IMR-90 (cell line): ENCODE results near the gene PRR19. TPM values are rescaled to one million over a fixed set of nuclear protein-coding genes. Genes with fewer than 3 reads are reported as not detected.

Experiments used
- ATAC-seq: fragments of 200-7000 bp; cut with Tn5 transposase; 2 replicates; pipeline ENCODE4 v1.9.1; 2020; ENCODE audit warnings: low read depth, mild to moderate bottlenecking, moderate library complexity
- BruUV-seq: library from RNA; stranded (reverse); fragments of 400-500 nt; replicated peaks from 2 replicates; lab custom pipeline; 2021; lab: Mats Ljungman, UMichigan
- CTCF ChIA-PET: fragments of 300-600 bp; formaldehyde crosslinking; extraction: SDS; loops from one replicate; lab custom pipeline; 2021; ENCODE audit warnings: antibody characterized with exemption; lab: Yijun Ruan, JAX
- POLR2A ChIA-PET: fragments of 300-600 bp; sonication (Branson Sonifier 250); formaldehyde crosslinking; loops from one replicate; lab custom pipeline; 2022; ENCODE audit warnings: antibody characterized with exemption; ENCODE audit not compliant: unreplicated experiment; lab: Charles Lee
- DNase-seq: peaks from one replicate; pipeline ENCODE4 v3.0.0; 2013
- H2AFZ ChIP-seq: replicated peaks from 2 replicates; pipeline ENCODE3; 2013; ENCODE audit warnings: low read length, mild to moderate bottlenecking; ENCODE audit not compliant: poor library complexity
- H2AK5ac ChIP-seq: 2 replicates; pipeline ENCODE4 v1.6.1; 2013; ENCODE audit warnings: low read depth, low read length, inconsistent platforms
- H2AK9ac ChIP-seq: replicated peaks from 2 replicates; pipeline ENCODE3; 2013; ENCODE audit warnings: mild to moderate bottlenecking, low read depth, low read length, moderate library complexity; ENCODE audit not compliant: poor library complexity
- H2BK120ac ChIP-seq: 2 replicates; pipeline ENCODE4 v1.6.1; 2013; ENCODE audit warnings: low read depth, low read length, inconsistent platforms
- H2BK15ac ChIP-seq: 3 replicates; pipeline ENCODE4 v1.6.1; 2013; ENCODE audit warnings: low read depth, low read length, inconsistent platforms
- H2BK20ac ChIP-seq: 2 replicates; pipeline ENCODE4 v1.6.1; 2013; ENCODE audit warnings: low read depth, mild to moderate bottlenecking, inconsistent platforms, low read length, moderate library complexity
- H2BK5ac ChIP-seq: 2 replicates; pipeline ENCODE4 v1.6.1; 2013; ENCODE audit warnings: mild to moderate bottlenecking, low read depth, low read length, inconsistent platforms; ENCODE audit not compliant: poor library complexity, severe bottlenecking
- H3K14ac ChIP-seq: replicated peaks from 2 replicates; pipeline ENCODE4 v1.6.1; 2013; ENCODE audit warnings: low read depth, low read length, inconsistent platforms
- H3K18ac ChIP-seq: 2 replicates; pipeline ENCODE4 v1.6.1; 2013; ENCODE audit warnings: low read depth, low read length, control low read depth
- H3K23ac ChIP-seq: 2 replicates; pipeline ENCODE4 v1.6.1; 2013; ENCODE audit warnings: low read depth, low read length, inconsistent platforms
- H3K27ac ChIP-seq: 2 replicates; pipeline ENCODE4 v1.5.1; 2013; ENCODE audit warnings: mild to moderate bottlenecking, control low read depth, low read length; ENCODE audit not compliant: insufficient read depth
- H3K27me3 ChIP-seq: 2 replicates; pipeline ENCODE4 v1.6.1; 2013; ENCODE audit warnings: low read length; ENCODE audit not compliant: control insufficient read depth, insufficient read depth
- H3K36me3 ChIP-seq: 2 replicates; pipeline ENCODE4 v1.6.1; 2013; ENCODE audit warnings: low read length, mixed read lengths; ENCODE audit not compliant: control insufficient read depth, insufficient read depth
- H3K4ac ChIP-seq: 2 replicates; pipeline ENCODE4 v1.6.1; 2013; ENCODE audit warnings: low read depth, low read length, inconsistent platforms
- H3K4me1 ChIP-seq: 2 replicates; pipeline ENCODE4 v1.6.1; 2013; ENCODE audit warnings: low read length, mixed read lengths; ENCODE audit not compliant: control insufficient read depth, insufficient read depth
- H3K4me2 ChIP-seq: 2 replicates; pipeline ENCODE4 v1.6.1; 2013; ENCODE audit warnings: low read depth, mild to moderate bottlenecking, control low read depth, low read length, moderate library complexity
- H3K4me3 ChIP-seq: 2 replicates; pipeline ENCODE4 v1.5.1; 2013; ENCODE audit warnings: low read depth, mild to moderate bottlenecking, control low read depth, low read length, moderate library complexity; ENCODE audit not compliant: insufficient read depth
- H3K56ac ChIP-seq: 2 replicates; pipeline ENCODE4 v1.6.1; 2013; ENCODE audit warnings: low read length, inconsistent platforms; ENCODE audit not compliant: insufficient read depth; ENCODE audit errors: extremely low read depth
- H3K79me1 ChIP-seq, 2 experiments: 2 replicates each; pipeline ENCODE4 v1.6.1; 2013; ENCODE audit warnings: low read length in 2 of 2, inconsistent platforms in 1 of 2, low read depth in 1 of 2
- H3K9ac ChIP-seq: 2 replicates; pipeline ENCODE4 v1.6.1; 2013; ENCODE audit warnings: low read depth, low read length, control low read depth
- H3K9me1 ChIP-seq: 2 replicates; pipeline ENCODE4 v1.6.1; 2013; ENCODE audit warnings: low read length, inconsistent platforms; ENCODE audit not compliant: insufficient read depth
- H3K9me3 ChIP-seq: 2 replicates; pipeline ENCODE4 v1.6.1; 2013; ENCODE audit warnings: low read length; ENCODE audit not compliant: control insufficient read depth, insufficient read depth
- H4K20me1 ChIP-seq: 2 replicates; pipeline ENCODE4 v1.6.1; 2013; ENCODE audit warnings: low read length, inconsistent platforms; ENCODE audit not compliant: insufficient read depth
- H4K5ac ChIP-seq: 2 replicates; pipeline ENCODE4 v1.6.1; 2013; ENCODE audit warnings: mild to moderate bottlenecking, low read depth, low read length, control low read depth
- H4K8ac ChIP-seq, 2 experiments: 2 replicates each; pipeline ENCODE4 v1.6.1; 2013; ENCODE audit warnings: low read depth in 2 of 2, low read length in 2 of 2, control low read depth in 1 of 2, inconsistent platforms in 1 of 2
- H4K91ac ChIP-seq: 2 replicates; pipeline ENCODE4 v1.6.1; 2013; ENCODE audit warnings: low read depth, low read length, inconsistent platforms; ENCODE audit not compliant: insufficient read depth
- BHLHE40 ChIP-seq: fragments of 150-350 bp; IDR thresholded peaks from 2 replicates; pipeline ENCODE4 v1.6.1; 2016; ENCODE audit warnings: mild to moderate bottlenecking, low read depth, low read length
- CEBPB ChIP-seq: IDR thresholded peaks from 2 replicates; pipeline ENCODE4 v1.6.1; 2012; ENCODE audit warnings: low read depth, low read length, improper control_type of control experiment
- CHD1 ChIP-seq: IDR thresholded peaks from 2 replicates; pipeline ENCODE4 v1.6.1; 2012; ENCODE audit warnings: low read depth, low read length, improper control_type of control experiment
- CTCF ChIP-seq: conservative IDR thresholded peaks from 2 replicates; pipeline ENCODE4 v1.5.1; 2012; ENCODE audit warnings: mild to moderate bottlenecking, low read depth, low read length, improper control_type of control experiment
- ELK1 ChIP-seq: fragments of 150-350 bp; IDR thresholded peaks from 2 replicates; pipeline ENCODE4 v1.6.1; 2016; ENCODE audit warnings: low read depth, mild to moderate bottlenecking, low read length, moderate library complexity, borderline replicate concordance
- FOS ChIP-seq: fragments of 150-350 bp; IDR thresholded peaks from 2 replicates; pipeline ENCODE4 v1.6.1; 2016; ENCODE audit warnings: low read depth, low read length
- MAFK ChIP-seq: IDR thresholded peaks from 2 replicates; pipeline ENCODE4 v1.6.1; 2012; ENCODE audit warnings: low read depth, low read length, improper control_type of control experiment
- MAZ ChIP-seq: IDR thresholded peaks from 2 replicates; pipeline ENCODE4 v1.6.1; 2012; ENCODE audit warnings: low read depth, mild to moderate bottlenecking, low read length, improper control_type of control experiment, moderate library complexity, borderline replicate concordance
- MXI1 ChIP-seq: IDR thresholded peaks from 2 replicates; pipeline ENCODE4 v1.6.1; 2012; ENCODE audit warnings: low read depth, mild to moderate bottlenecking, low read length, moderate library complexity, borderline replicate concordance
- NFE2L2 ChIP-seq: fragments of 150-350 bp; IDR thresholded peaks from 2 replicates; pipeline ENCODE4 v1.6.1; 2016; ENCODE audit warnings: low read depth, mild to moderate bottlenecking, low read length
- RCOR1 ChIP-seq: IDR thresholded peaks from 2 replicates; pipeline ENCODE4 v1.6.1; 2012; ENCODE audit warnings: mild to moderate bottlenecking, low read length, improper control_type of control experiment; ENCODE audit not compliant: insufficient replicate concordance
- RFX5 ChIP-seq: IDR thresholded peaks from 2 replicates; pipeline ENCODE4 v1.8.0; 2012; ENCODE audit warnings: low read depth, mild to moderate bottlenecking, low read length, moderate library complexity
- SMC3 ChIP-seq: fragments of 150-350 bp; IDR thresholded peaks from 2 replicates; pipeline ENCODE4 v1.6.1; 2016; ENCODE audit warnings: low read depth, mild to moderate bottlenecking, antibody characterized with exemption, low read length, moderate library complexity
- USF2 ChIP-seq: fragments of 150-350 bp; IDR thresholded peaks from 2 replicates; pipeline ENCODE4 v1.6.1; 2017; ENCODE audit warnings: mild to moderate bottlenecking, antibody characterized with exemption, low read length, low read depth
- WGBS, 2 experiments: methylation state at CpG; one replicate each; pipeline versions ENCODE4 v1.1.5 to v1.1.7; 2013; ENCODE audit warnings: missing lambda C conversion rate in 2 of 2; ENCODE audit not compliant: insufficient read length in 1 of 2; ENCODE audit errors: extremely low coverage in 2 of 2; 5-methylcytosine and 5-hydroxymethylcytosine counted together
- dilution Hi-C: fragments of 300-500 bp; cut with HindIII; formaldehyde crosslinking; loops from one replicate; pipeline ENCODE4 v1.14.3; 2018; ENCODE audit warnings: low sequenced_read_pairs; ENCODE audit not compliant: unreplicated experiment
- in situ Hi-C: fragments of 300-500 bp; cut with MboI; formaldehyde crosslinking; loops from 3 replicates; pipeline ENCODE4 v1.14.3; 2019; ENCODE audit warnings: low sequenced_read_pairs, inconsistent platforms, mixed read lengths
- intact Hi-C: fragments of 100-400 bp; cut with micrococcal nuclease; formaldehyde crosslinking; loops from 2 replicates; pipeline ENCODE4 v1.10.0; 2022
- polyA plus RNA-seq, 3 experiments: library from polyadenylated mRNA; depleted of rRNA; stranded (reverse); fragments of >200 nt; gene quantifications; 2 replicates each; pipeline ENCODE4 v1.2.3, GENCODE V29; 2012; ENCODE audit warnings: low replicate concordance in 1 of 3
- total RNA-seq: library from RNA; depleted of rRNA; stranded (reverse); fragments of >200 nt; gene quantifications from 2 replicates; pipeline ENCODE4 v1.2.3, GENCODE V29; 2012

The PRR19 gene
- total and polyA plus RNA-seq, 2 of the 4 experiments (the other 2 are of a cell fraction): 0.36 to 1.6 TPM

GRCh38 chr19:42313840-42314755, 12.2 kb downstream of the PRR19 start:
- 46% methylated on average over 7 of the region's 26 CpGs; no CpG with 5 or more reads in 1 of the 2 experiments for WGBS, 2 experiments
- no peak overlapping the region for H3K4me3 ChIP-seq
- ATAC-seq (no peak), DNase-seq (no peak)
- H4K91ac ChIP-seq: no peak overlapping the region
- H4K8ac ChIP-seq: no peak overlapping the region
- no TSS peak for BruUV-seq
- no peak overlapping the region for H3K56ac ChIP-seq
- H3K79me1 ChIP-seq: no peaks in the 10 kb centered on the region
- H4K5ac ChIP-seq: no peak overlapping the region
- no peak overlapping the region for H3K23ac ChIP-seq
- no peak overlapping the region for H2BK5ac ChIP-seq
- no peak overlapping the region for H3K4me2 ChIP-seq
- H2AK5ac ChIP-seq: no peak overlapping the region
- no peaks in the 10 kb centered on the region; the same call in 1 of the 2 replicates for H4K20me1 ChIP-seq
- no peak overlapping the region for H3K27ac ChIP-seq
- H3K9me3 ChIP-seq: no peaks in the 10 kb centered on the region
- intact Hi-C loops: no loop called here
- no peak overlapping the region for H3K9ac ChIP-seq
- ChIA-PET CTCF (interaction anchor here (1.0 kb wide), 1 partner anchor 35 kb away, joined by 4 read pairs; no protein-coding TSS in a partner anchor), POLR2A (no interaction called here)
- no peak overlapping the region for H3K18ac ChIP-seq
- H2AK9ac ChIP-seq: no peak overlapping the region
- H3K14ac ChIP-seq: no peak overlapping the region
- H2AFZ ChIP-seq: peak overlapping the region; percentile 51
- H2BK20ac ChIP-seq: no peak overlapping the region
- H3K4me1 ChIP-seq: peaks cover 3% of the 10 kb centered on the region
- H3K36me3 ChIP-seq: no peaks in the 10 kb centered on the region
- H3K9me1 ChIP-seq: peaks cover 10% of the 10 kb centered on the region
- in situ Hi-C loops: no loop called here
- no peak overlapping the region for H2BK120ac ChIP-seq
- dilution Hi-C loops: no loop called here
- H2BK15ac ChIP-seq: no peak overlapping the region
- no peak overlapping the region for H3K4ac ChIP-seq
- H3K27me3 ChIP-seq: peaks cover 24% of the 10 kb centered on the region
- TF ChIP-seq MAZ (no peak), MAFK (no peak), CHD1 (no peak), NFE2L2 (no peak), USF2 (no peak), RFX5 (no peak), ELK1 (no peak), RCOR1 (no peak), MXI1 (no peak), SMC3 (no peak), BHLHE40 (no peak), CEBPB (no peak), CTCF (no peak), FOS (no peak)
